ENCODE data around the gene FTH1.

GRCh38 chr11:61917334-61918109 lies 49.9 kb downstream of the FTH1 start, which contains the start of gene RAB3IL1:
- TF ChIP-seq TAF1 (IDR thresholded peaks at IDR 0.05; ENCODE audit: low read depth, low read length) (no peak), POLR2AphosphoS5 (IDR thresholded peaks at IDR 0.05; ENCODE audit: low read depth, low read length) (no peak), SPI1 (IDR thresholded peaks at IDR 0.05; ENCODE audit: low read depth, low read length) (no peak)

Measured in GM12891 (cell line).